HG03378 (cell line): ENCODE data around the gene LYRM4.

Experiments
- ATAC-seq: cut with Tn5 transposase; IDR thresholded peaks from one replicate; pipeline ENCODE4 v1.9.1; 2021; ENCODE audit warnings: mild to moderate bottlenecking, moderate library complexity; ENCODE audit not compliant: unreplicated experiment

The LYRM4 gene

DNA sequence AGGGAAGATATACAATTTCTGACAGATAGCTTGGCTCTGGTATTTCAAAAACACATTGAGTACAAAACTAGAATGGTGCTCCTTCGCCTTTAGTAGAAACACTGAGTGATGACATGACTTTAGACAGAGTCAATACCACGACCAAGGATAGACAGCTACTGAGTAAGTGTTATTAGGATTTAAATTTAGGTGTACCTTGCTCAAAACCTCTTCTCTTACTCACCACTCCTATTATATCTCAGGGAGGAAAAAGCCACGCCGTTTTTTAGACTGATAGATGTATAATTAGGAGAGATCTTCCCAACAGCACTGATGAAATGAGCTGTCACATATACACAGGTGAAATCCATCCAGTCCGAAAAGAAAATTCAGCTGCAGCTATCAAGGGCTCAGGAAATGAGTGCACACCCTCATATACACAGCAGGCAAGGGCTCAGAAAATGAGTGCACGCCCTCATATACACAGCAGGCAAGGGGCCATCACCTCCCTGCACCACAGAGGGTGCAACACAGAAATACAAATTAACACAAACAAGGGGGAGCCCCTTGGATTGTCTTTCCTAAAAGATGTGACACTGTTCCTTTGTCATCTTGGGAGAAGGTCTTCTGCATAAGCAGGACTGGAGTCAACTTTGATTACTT lies 53.7 kb downstream of the LYRM4 start:
- ATAC-seq = no peak

GRCh38 chr6:5205877-5206850 lies 54.6 kb downstream of the LYRM4 start:
- no peak for ATAC-seq

GRCh38 chr6:5205035-5205507 lies 55.7 kb downstream of the LYRM4 start:
- no peak for ATAC-seq

DNA sequence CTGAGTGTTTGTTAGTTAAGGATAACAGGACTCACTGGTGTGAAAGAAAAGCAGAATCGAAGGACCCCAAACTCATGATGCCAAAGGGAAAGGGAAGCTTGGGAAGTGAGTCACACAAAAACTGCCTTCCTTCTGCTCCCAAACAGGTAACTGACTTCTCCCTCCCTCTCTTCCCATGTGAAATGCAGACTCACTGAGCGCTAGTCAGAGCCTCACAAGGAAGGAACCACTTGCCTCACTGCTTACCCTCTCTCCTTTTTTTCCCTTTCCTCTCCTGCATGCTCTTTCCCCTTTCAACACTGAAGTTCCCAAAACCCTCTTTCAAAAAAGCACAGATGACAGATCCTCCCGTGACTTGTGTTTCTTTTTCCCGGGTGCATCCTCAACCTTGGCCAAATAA lies 56.4 kb downstream of the LYRM4 start:
- no peak for ATAC-seq

DNA sequence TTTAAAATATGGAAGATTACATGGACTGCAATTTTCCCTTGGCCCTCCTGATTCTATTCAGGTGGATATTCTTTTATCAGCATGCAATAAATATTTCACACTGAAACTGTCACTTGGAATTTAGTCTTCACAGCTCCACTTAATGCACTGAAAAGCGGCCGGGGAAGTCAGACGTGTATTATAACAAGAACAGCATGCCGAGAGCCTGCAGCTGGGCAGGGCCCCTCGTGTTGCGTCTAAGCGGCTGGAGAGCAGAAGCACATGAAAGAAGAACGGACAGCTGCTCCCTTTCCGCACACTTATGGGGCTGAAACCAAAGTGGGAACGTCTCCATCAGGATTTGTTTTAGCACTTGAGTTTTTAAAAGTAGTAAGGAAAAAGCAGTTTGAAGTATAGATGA lies 57.2 kb downstream of the LYRM4 start:
- ATAC-seq = no peak

- no peak for ATAC-seq
These were observed 57.8 kb downstream of the LYRM4 start for GRCh38 chr6:5202941-5203340.

DNA sequence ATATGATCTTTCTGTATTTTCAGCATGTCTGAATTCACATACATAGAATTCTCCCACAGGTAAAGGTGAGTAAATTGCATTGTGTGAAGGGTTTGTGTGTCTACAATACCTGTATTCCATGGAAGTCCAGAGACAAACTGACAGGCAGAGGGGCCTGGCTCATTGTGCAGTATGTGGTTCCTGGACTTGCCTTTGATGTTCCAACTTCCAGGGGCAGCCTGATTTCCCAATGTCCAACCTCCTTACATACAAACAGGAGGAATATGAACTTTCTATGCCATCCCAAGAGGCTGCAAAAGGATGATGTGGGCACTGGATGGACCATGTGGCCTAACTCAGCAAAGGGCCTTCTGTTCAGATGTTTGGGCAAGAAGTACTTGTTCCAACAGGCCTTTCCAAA lies 58.5 kb downstream of the LYRM4 start:
- ATAC-seq = no peak

DNA sequence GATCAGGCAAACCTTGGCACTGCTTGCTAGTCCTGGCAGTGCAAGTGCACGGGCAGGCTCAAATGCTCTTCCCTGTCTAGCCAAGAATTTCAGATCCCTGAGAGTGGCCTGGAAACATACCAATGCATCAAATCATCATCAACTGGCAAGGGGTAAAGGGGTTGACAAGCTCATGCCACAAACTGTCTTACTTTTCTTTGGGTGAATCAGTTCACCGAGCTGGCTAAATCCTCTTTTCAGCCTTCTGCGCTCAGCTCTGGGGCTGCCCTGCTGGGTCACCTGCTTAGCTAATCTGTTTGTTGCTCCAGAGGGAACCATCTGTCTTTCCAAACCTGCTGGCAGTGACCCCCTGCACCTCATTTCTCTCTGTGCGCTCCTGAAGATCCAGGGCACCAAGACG lies 59.5 kb downstream of the LYRM4 start:
- ATAC-seq = no peak

DNA sequence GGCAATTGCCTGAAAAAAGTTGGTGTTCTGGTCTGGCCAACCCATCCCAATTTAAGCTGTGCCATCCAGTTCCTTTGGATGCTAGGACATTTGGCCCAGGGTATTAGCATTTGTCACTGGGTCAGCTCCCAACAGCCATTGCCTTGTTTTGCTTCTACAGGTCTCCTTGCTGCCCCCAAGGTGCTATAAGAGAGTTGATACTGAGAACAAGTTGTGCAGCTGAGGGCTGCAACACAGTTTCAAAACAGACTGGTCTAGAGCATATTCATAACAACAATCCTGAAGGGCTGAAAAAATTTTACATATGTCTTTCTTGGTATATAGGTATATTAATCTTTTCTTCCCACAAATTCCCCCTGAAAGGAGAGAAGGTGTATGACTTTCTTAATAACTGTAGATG lies 61.0 kb downstream of the LYRM4 start:
- ATAC-seq = no peak

GRCh38 chr6:5199283-5199682 lies 61.5 kb downstream of the LYRM4 start:
- no peak for ATAC-seq

GRCh38 chr6:5197084-5197483 lies 63.7 kb downstream of the LYRM4 start:
- no peak for ATAC-seq

- no peak for ATAC-seq
These were observed 68.5 kb downstream of the LYRM4 start for GRCh38 chr6:5192135-5192794.

- ATAC-seq = no peak
These were observed 69.0 kb downstream of the LYRM4 start for GRCh38 chr6:5191722-5192121.

DNA sequence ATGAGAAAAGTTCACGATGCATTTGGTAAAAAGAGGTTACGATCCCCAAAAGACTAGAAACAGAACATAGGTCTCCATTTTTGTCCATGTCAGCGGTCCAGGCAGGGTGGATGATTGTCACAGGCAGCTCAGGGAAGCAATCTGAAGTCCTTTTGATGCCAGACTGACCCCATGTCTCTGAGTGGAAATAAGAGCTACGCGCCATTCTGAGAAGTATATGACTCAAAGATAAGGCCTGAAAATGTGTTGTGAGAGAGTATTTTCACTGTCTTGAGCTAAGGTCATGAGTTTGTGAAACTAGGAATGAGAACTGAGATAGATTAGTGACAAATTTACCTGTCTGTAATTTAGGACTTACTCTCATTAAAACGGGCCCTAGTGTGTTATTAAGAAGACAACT lies 69.5 kb downstream of the LYRM4 start:
- no peak for ATAC-seq

- no peak for ATAC-seq
These were observed 70.2 kb downstream of the LYRM4 start for GRCh38 chr6:5190507-5190906.

DNA sequence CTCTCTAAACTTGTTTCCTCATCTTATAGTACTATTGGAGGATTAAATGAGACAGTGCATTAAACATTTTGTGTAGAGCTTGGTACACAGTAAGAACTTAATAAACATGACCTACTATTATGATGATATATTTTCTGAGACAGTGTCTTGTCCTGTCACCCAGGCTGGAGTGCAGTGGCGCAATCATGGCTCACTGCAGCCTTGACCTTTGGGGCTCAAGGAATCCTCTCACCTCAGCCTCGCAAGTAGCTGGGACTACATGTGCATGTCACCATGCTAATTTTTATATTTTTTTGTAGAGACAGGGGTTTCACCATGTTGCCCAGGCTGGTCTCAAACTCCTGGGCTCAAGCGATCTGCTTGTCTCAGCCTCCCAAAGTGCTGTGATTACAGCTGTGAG lies 72.1 kb downstream of the LYRM4 start:
- ATAC-seq = no peak

GRCh38 chr6:5184878-5185277 lies 75.9 kb downstream of the LYRM4 start:
- ATAC-seq = no peak

- ATAC-seq = no peak
These were observed 76.5 kb downstream of the LYRM4 start for GRCh38 chr6:5184218-5184617.

- no peak for ATAC-seq
These were observed 79.0 kb downstream of the LYRM4 start for GRCh38 chr6:5181510-5182317.

GRCh38 chr6:5180636-5181035 lies 80.1 kb downstream of the LYRM4 start:
- ATAC-seq = no peak

- ATAC-seq = no peak
These were observed 80.8 kb downstream of the LYRM4 start for GRCh38 chr6:5179917-5180316.
